Neuronal stem cell (in vitro differentiated cells): ENCODE data around the gene WEE2.

Source experiments
- DNase-seq: peaks from one replicate; pipeline ENCODE4 v3.0.0-alpha.2; 2013; ENCODE audit warnings: low spot score
- H2AFZ ChIP-seq: one replicate; pipeline ENCODE4 v1.6.1; 2013; ENCODE audit warnings: mild to moderate bottlenecking, low read length, inconsistent platforms
- H2AK5ac ChIP-seq: 2 replicates; pipeline ENCODE4 v1.6.1; 2013; ENCODE audit warnings: low read depth, mild to moderate bottlenecking, inconsistent platforms, low read length, moderate library complexity, mixed read lengths
- H2BK120ac ChIP-seq: 2 replicates; pipeline ENCODE4 v1.6.1; 2013; ENCODE audit warnings: low read depth, mild to moderate bottlenecking, inconsistent platforms, low read length, moderate library complexity, mixed read lengths
- H2BK12ac ChIP-seq: one replicate; pipeline ENCODE4 v1.6.1; 2013; ENCODE audit warnings: low read length, inconsistent platforms
- H2BK15ac ChIP-seq: 2 replicates; pipeline ENCODE4 v1.6.1; 2013; ENCODE audit warnings: mild to moderate bottlenecking, low read length, inconsistent platforms, mixed read lengths
- H2BK5ac ChIP-seq: one replicate; pipeline ENCODE4 v1.6.1; 2013; ENCODE audit warnings: inconsistent platforms, mild to moderate bottlenecking, low read length, moderate library complexity
- H3K14ac ChIP-seq: one replicate; pipeline ENCODE4 v1.6.1; 2013; ENCODE audit warnings: low read length, inconsistent platforms
- H3K18ac ChIP-seq: 2 replicates; pipeline ENCODE4 v1.6.1; 2013; ENCODE audit warnings: low read length, inconsistent platforms
- H3K23ac ChIP-seq: 2 replicates; pipeline ENCODE4 v1.6.1; 2013; ENCODE audit warnings: low read depth, mild to moderate bottlenecking, mixed read lengths, low read length, inconsistent platforms; ENCODE audit not compliant: poor library complexity
- H3K27ac ChIP-seq: replicated peaks from 3 replicates; pipeline ENCODE4 v1.5.1; 2013; ENCODE audit warnings: low read length, inconsistent platforms
- H3K27me3 ChIP-seq, 3 experiments: 2 replicates each; pipeline ENCODE4 v1.6.1; 2013; ENCODE audit warnings: low read length in 3 of 3, mild to moderate bottlenecking in 2 of 3, inconsistent platforms in 1 of 3, low read depth in 1 of 3, mixed read lengths in 1 of 3, moderate library complexity in 1 of 3; ENCODE audit not compliant: control insufficient read depth in 3 of 3, insufficient read depth in 3 of 3
- H3K36me3 ChIP-seq, 2 donors: replicated peaks in 1 of 2; 2 replicates each; pipeline ENCODE4 v1.6.1; 2013; ENCODE audit warnings: low read length in 2 of 2; ENCODE audit not compliant: control insufficient read depth in 2 of 2, insufficient read depth in 2 of 2
- H3K4ac ChIP-seq: 2 replicates; pipeline ENCODE4 v1.6.1; 2013; ENCODE audit warnings: inconsistent platforms, mild to moderate bottlenecking, low read length, moderate library complexity
- H3K4me1 ChIP-seq, 2 donors: 1 replicate in 1 of 2; 2 replicates in 1 of 2; pipeline ENCODE4 v1.6.1; 2013; ENCODE audit warnings: low read length in 2 of 2, low read depth in 1 of 2; ENCODE audit not compliant: control insufficient read depth in 2 of 2, insufficient read depth in 1 of 2
- H3K4me2 ChIP-seq: one replicate; pipeline ENCODE4 v1.6.1; 2013; ENCODE audit warnings: mild to moderate bottlenecking, low read length, inconsistent platforms; ENCODE audit not compliant: insufficient read depth, poor library complexity, severe bottlenecking
- H3K4me3 ChIP-seq, 2 donors: 2 replicates each; pipeline ENCODE4 v1.5.1; 2013; ENCODE audit warnings: low read length in 2 of 2, mild to moderate bottlenecking in 2 of 2, inconsistent platforms in 1 of 2, moderate library complexity in 1 of 2
- H3K79me1 ChIP-seq: one replicate; pipeline ENCODE4 v1.6.1; 2013; ENCODE audit warnings: low read depth, mild to moderate bottlenecking, inconsistent platforms, low read length, moderate library complexity
- H3K9ac ChIP-seq: one replicate; pipeline ENCODE4 v1.6.1; 2013; ENCODE audit warnings: mild to moderate bottlenecking, low read depth, low read length, inconsistent platforms; ENCODE audit not compliant: poor library complexity
- H3K9me3 ChIP-seq, 2 donors: replicated peaks in 1 of 2; 2 replicates each; pipeline versions ENCODE3 to v1.6.1; 2013; ENCODE audit warnings: low read length in 2 of 2, mild to moderate bottlenecking in 2 of 2, inconsistent platforms in 1 of 2, low read depth in 1 of 2, mixed read lengths in 1 of 2, moderate library complexity in 1 of 2; ENCODE audit not compliant: control insufficient read depth in 2 of 2, insufficient read depth in 1 of 2
- H4K8ac ChIP-seq: one replicate; pipeline ENCODE4 v1.6.1; 2013; ENCODE audit warnings: low read depth, mild to moderate bottlenecking, inconsistent platforms, low read length, moderate library complexity
- H4K91ac ChIP-seq: one replicate; pipeline ENCODE4 v1.6.1; 2013; ENCODE audit warnings: low read length, low read depth, mild to moderate bottlenecking, inconsistent platforms; ENCODE audit not compliant: poor library complexity
- WGBS, 2 donors: extraction: QIAGEN DNeasy Blood & Tissue Kit; methylation state at CpG; one replicate each; pipeline ENCODE4 v1.1.7; 2013; ENCODE audit warnings: missing lambda C conversion rate in 2 of 2, mixed read lengths in 1 of 2; ENCODE audit not compliant: insufficient read length in 2 of 2, insufficient replicate concordance in 1 of 2; ENCODE audit errors: extremely low coverage in 2 of 2; 5-methylcytosine and 5-hydroxymethylcytosine counted together

WEE2 gene

DNA sequence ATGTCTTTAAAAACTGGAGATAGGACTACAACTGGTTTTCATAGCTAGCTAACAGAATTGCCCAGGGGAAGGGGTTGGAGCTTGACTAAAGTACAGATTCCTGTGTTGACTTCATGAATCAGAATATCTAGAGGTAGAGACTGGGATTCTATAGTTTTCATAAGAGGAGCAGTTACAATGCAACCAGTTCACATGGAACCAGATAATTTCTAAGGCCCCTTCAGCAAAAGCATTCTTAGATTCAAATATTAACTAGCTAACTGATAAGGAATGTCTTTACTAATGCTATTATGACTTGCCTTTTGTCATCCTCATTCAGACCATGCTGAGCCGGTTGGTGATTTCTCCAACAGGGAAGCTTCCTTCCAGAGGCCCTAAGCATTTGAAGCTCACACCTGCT, 5.7 kb downstream of the WEE2 start:
- H3K18ac ChIP-seq = no peak overlapping the region
- DNase-seq = no peak
- H2AFZ ChIP-seq = no peak overlapping the region
- H3K4me1 ChIP-seq = no peaks in the 10 kb centered on the region
- no peaks in the 10 kb centered on the region for H3K27me3 ChIP-seq
- no peak overlapping the region for H2AK5ac ChIP-seq
- H2BK15ac ChIP-seq = no peak overlapping the region
- H3K9me3 ChIP-seq = no peaks in the 10 kb centered on the region
- no CpG with 5 or more reads among the region's 1 CpG for WGBS, 2 donors
- H2BK5ac ChIP-seq = no peak overlapping the region
- no peak overlapping the region for H3K4ac ChIP-seq
- no peaks in the 10 kb centered on the region for H3K79me1 ChIP-seq
- H3K4me2 ChIP-seq = no peak overlapping the region
- no peak overlapping the region for H4K8ac ChIP-seq
- no peak overlapping the region for H2BK12ac ChIP-seq
- no peak overlapping the region for H2BK120ac ChIP-seq
- H3K23ac ChIP-seq = no peak overlapping the region
- no peak overlapping the region for H3K27ac ChIP-seq
- no peak overlapping the region for H3K9ac ChIP-seq
- no peak overlapping the region for H4K91ac ChIP-seq
- H3K14ac ChIP-seq = no peak overlapping the region
- no peaks in the 10 kb centered on the region for H3K36me3 ChIP-seq
- H3K4me3 ChIP-seq = no peak overlapping the region

DNA sequence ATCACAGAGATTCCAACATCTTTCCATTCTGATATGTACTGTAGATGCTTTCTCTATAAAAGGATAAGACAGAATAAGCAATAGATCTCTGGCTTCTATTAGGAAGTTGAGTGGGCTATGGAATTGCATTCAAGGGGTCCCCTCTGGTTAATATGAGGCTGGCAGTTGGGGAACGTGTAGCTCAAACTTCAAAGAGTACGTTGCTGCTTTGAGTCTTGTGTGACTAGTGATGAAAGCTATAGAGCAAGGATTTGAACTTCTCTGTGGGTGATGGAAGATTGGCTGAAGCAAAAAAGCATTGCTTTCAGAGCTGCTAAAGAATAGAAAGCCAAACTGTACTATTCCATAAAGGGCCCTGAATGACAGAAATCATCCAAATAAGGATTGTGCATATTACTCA, 6.4 kb downstream of the WEE2 start:
- H3K27ac ChIP-seq = no peak overlapping the region

GRCh38 chr7:141715018-141715417, 6.9 kb downstream of the WEE2 start:
- H3K79me1 ChIP-seq = no peaks in the 10 kb centered on the region
- no peak overlapping the region for H3K23ac ChIP-seq
- no peak overlapping the region for H2BK120ac ChIP-seq
- H2BK12ac ChIP-seq = no peak overlapping the region
- H3K4me1 ChIP-seq = no peaks in the 10 kb centered on the region
- H3K9ac ChIP-seq = no peak overlapping the region
- no peak overlapping the region for H3K27ac ChIP-seq
- H2AFZ ChIP-seq = no peak overlapping the region
- H3K9me3 ChIP-seq = no peaks in the 10 kb centered on the region
- no peaks in the 10 kb centered on the region for H3K27me3 ChIP-seq
- no peak overlapping the region for H3K14ac ChIP-seq
- H2BK5ac ChIP-seq = no peak overlapping the region
- no peak overlapping the region for H2BK15ac ChIP-seq
- H4K91ac ChIP-seq = no peak overlapping the region
- WGBS, 2 donors = no CpG with 5 or more reads among the region's 4 CpGs
- H3K4me3 ChIP-seq = no peak overlapping the region
- no peaks in the 10 kb centered on the region for H3K36me3 ChIP-seq
- no peak for DNase-seq
- H3K4ac ChIP-seq = no peak overlapping the region
- H3K18ac ChIP-seq = no peak overlapping the region
- H4K8ac ChIP-seq = no peak overlapping the region
- H2AK5ac ChIP-seq = no peak overlapping the region
- no peak overlapping the region for H3K4me2 ChIP-seq

More for the DNA sequence above, 6.4 kb downstream of the WEE2 start:
- no peaks in the 10 kb centered on the region for H3K79me1 ChIP-seq
- no peak overlapping the region for H2AK5ac ChIP-seq
- H3K36me3 ChIP-seq = no peaks in the 10 kb centered on the region
- no peak overlapping the region for H2BK120ac ChIP-seq
- no peaks in the 10 kb centered on the region for H3K4me1 ChIP-seq
- H4K8ac ChIP-seq = no peak overlapping the region
- no peak overlapping the region for H3K4me3 ChIP-seq
- H2BK5ac ChIP-seq = no peak overlapping the region
- DNase-seq = no peak
- no peak overlapping the region for H3K23ac ChIP-seq
- H3K14ac ChIP-seq = no peak overlapping the region
- no peak overlapping the region for H2BK15ac ChIP-seq
- H2AFZ ChIP-seq = no peak overlapping the region
- WGBS, 2 donors = no CpG with 5 or more reads among the region's 2 CpGs
- H2BK12ac ChIP-seq = no peak overlapping the region
- no peak overlapping the region for H3K4me2 ChIP-seq
- no peak overlapping the region for H4K91ac ChIP-seq
- no peaks in the 10 kb centered on the region for H3K27me3 ChIP-seq
- H3K18ac ChIP-seq = no peak overlapping the region
- no peak overlapping the region for H3K4ac ChIP-seq
- H3K9me3 ChIP-seq = no peaks in the 10 kb centered on the region
- no peak overlapping the region for H3K9ac ChIP-seq

GRCh38 chr7:141715794-141716689, 7.9 kb downstream of the WEE2 start:
- no peak overlapping the region for H4K8ac ChIP-seq
- WGBS, 2 donors = no CpG with 5 or more reads among the region's 6 CpGs
- H3K4me3 ChIP-seq = no peak overlapping the region
- no peaks in the 10 kb centered on the region for H3K36me3 ChIP-seq
- no peak overlapping the region for H3K4me2 ChIP-seq
- no peak overlapping the region for H2AK5ac ChIP-seq
- no peak overlapping the region for H4K91ac ChIP-seq
- no peak overlapping the region for H3K18ac ChIP-seq
- no peak overlapping the region for H3K14ac ChIP-seq
- no peak overlapping the region for H3K27ac ChIP-seq
- no peaks in the 10 kb centered on the region for H3K27me3 ChIP-seq
- H2BK12ac ChIP-seq = no peak overlapping the region
- H2AFZ ChIP-seq = no peak overlapping the region
- no peak overlapping the region for H2BK15ac ChIP-seq
- no peak overlapping the region for H3K23ac ChIP-seq
- H3K4ac ChIP-seq = no peak overlapping the region
- no peaks in the 10 kb centered on the region for H3K79me1 ChIP-seq
- no peak overlapping the region for H2BK5ac ChIP-seq
- H3K4me1 ChIP-seq = no peaks in the 10 kb centered on the region
- no peak for DNase-seq
- H3K9ac ChIP-seq = no peak overlapping the region
- no peaks in the 10 kb centered on the region for H3K9me3 ChIP-seq
- no peak overlapping the region for H2BK120ac ChIP-seq
